ENCODE results near the gene KIF26A.
"Not testable (repeated sequence)": the region's sequence is repeated elsewhere in the genome, so short reads cannot be mapped to it uniquely, and the experiment has no call there.

Gene KIF26A

GRCh38 chr14:104209071-104209470 is 70.7 kb downstream of the KIF26A start:
- DNase-seq (ENCODE audit: low spot score), result not testable (repeated sequence)

DNA sequence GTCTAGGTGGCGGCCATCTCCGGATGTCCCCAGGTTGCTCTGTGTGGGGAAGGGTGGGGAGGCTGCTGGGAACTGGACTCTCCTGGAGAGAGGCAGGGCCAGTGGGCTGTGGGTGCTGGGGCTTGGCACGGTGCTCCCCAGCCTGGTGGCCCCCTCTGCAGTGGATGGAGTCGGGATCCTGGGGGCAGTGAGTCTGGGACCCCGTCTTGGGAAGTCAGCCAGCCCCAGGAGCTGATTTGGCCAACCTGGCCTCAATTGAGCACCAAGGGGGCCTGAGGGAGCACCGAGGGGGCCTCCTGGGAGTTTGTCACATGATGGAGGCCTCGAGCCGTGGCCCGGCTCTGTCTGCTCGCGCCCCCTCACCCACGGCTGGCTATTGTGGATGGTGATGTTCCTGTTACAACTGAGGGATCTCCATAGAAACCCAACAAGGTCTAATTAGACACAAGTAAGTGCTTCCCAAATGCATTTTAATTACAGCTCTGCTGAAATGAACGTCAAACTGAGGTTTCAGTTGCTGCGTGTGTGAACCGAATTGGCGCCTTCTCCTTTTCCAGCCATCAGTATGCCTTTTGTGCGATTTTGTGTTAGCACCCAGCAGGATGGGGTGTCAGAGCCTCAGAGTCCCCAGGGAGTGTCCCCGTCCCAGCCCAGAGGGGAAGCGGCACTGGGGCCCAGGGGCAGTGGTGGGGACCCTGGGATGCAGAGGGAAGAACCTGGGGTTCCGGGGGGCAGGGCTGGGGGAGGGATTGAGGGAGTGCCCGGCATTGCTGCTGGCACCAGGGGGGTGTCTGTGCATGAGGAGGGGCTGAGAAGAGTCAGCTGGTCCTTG is 71.8 kb downstream of the KIF26A start:
- DNase-seq (ENCODE audit: low spot score), result no peak

GRCh38 chr14:104210817-104211195 is 72.4 kb downstream of the KIF26A start:
- DNase-seq (ENCODE audit: low spot score), result no peak

GRCh38 chr14:104211215-104211614 is 72.8 kb downstream of the KIF26A start:
- DNase-seq (ENCODE audit: low spot score), result no peak

DNA sequence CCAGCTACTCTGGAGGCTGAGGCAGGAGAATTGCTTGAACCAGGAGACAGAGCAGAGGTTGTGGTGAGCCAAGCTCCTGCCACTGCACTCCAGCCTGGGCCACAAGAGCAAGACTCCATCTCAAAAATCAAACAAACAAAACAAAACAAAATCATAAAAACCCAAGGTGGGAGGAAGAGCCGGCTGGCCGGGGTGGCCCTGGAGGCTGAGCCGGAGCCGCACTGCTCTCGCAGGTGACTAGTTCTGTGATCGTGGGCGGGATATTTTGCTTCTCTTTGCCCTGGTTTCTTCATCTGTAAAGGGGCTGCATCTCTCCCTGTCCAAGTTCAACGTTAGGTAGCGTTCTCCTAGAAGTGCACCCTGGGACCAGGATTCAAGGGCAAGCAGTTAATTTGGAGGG is 73.4 kb downstream of the KIF26A start:
- DNase-seq (ENCODE audit: low spot score), result no peak

DNA sequence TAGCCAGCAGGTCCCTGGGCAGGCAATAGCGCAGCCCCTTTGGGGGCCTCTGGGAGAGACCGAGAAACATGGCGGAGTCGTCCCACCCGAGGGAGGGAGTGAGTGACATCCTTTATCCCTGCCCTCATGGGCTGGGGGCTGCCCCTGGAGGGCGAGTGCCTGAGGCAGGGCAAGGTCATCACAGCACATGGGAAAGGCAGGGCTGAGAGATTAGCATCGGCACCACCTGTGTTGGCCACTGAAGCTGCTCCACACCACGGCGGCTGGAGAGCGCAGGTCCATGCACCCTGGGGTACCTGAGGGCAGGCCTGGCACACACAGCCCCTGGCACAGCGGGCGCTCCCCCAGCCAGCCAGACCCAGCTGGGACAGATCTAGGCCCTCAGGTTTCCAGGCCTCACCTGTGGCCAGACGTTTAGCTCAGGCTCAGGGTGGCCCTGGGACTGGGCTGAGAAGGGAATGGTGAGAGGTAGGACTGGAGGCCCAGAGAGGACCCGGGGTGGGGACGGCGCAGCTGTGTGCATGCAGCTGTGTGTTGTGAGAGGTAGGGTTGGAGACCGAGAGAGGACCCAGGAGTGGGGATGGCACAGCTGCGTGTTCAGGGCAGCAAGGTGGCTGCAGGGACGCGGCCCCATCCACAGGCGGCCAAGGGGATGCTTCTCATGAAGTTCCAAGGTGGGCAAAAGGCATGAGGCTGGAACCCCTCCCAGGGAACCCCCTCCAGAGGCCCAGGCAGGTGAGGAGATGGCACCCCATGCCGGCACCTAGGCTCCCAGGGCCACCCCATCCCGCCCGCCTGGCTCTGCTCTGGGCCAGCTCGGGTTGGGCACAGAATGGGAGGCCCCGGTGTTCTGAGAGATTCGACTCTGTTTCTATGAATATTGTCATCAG is 74.1 kb downstream of the KIF26A start:
- no peak for DNase-seq (ENCODE audit: low spot score)

DNA sequence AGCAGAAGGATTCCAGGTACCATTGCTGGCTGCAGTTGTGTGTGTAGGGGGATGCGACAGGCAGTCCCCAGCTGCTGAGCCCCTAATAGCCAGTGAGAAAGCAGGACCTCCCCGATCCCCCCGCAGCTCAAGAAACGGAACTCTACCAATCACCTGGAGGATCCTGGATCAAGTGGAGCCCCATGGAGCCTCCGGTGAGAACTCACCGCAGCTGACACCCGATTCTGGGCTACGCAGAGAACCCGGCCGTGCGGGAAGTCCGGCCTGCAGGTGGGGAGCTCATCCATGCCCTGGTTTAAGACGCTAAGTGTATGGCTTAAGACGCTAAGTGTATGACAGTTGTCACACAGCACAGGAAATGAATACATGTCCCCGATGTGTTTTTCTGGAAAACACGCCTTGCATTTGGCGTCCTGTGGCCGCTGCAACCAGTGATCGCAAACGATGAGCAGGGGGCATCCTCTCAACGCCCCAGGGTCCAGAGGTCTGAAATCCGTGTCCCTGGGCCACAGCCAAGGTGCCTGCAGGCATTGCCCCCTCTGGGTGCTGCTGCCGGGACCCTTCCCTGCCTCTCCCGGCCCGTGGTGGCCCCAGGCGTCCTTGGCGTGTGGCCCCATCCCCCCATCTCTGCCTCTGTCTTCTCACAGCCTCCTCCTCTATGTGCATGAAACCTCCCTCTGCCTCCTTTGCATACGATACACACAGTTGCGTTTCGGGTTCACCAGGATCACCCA is 75.1 kb downstream of the KIF26A start:
- no peak for DNase-seq (ENCODE audit: low spot score)

GRCh38 chr14:104214431-104215218 is 76.2 kb downstream of the KIF26A start:
- no peak for DNase-seq (ENCODE audit: low spot score)

GRCh38 chr14:104215706-104216334 is 77.4 kb downstream of the KIF26A start:
- DNase-seq (ENCODE audit: low spot score), result no peak

GRCh38 chr14:104216457-104216856 is 78.1 kb downstream of the KIF26A start:
- no peak for DNase-seq (ENCODE audit: low spot score)

- no peak for DNase-seq (ENCODE audit: low spot score)
Measured at GRCh38 chr14:104217486-104218360, 79.3 kb downstream of the KIF26A start.

DNA sequence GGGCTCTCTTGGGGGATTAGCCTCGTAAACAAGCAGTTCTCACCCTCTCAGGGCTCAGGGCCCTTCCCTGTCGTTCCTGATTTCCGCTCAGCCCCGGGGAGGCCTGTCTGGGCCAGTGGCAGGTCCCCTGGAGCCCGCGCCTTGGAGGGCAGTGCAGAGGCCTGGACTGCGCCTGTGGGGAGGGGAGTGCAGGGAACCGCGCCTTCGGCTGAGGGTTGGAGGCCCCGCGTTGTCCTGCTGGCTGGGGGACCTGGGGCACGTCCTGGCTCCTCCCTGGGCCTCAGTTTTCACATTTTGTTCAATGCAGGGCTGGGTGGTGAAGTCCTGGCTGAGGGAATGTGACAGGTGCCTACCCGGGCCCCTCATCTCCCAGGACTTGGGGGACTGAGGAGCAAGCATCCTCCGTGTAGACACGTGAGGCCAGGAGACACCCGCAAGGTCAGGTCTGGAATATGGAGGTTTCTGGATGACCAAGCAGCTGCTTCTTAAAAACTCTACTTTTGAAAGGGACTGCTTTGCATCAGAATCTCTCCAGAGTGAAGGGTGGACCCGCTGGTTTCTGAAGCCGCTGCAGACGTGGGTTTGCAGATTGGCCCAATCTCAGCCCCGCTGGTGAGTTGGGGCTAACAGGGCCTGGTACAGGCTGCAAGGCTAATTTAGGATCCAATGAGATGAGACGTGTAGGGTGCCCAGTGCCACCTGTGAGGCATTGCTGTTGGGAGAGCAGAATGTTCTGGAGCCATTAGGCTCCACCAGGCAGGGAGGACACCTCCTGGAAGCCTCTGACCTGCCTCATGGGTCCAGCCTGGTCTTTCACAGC is 80.2 kb downstream of the KIF26A start:
- no peak for DNase-seq (ENCODE audit: low spot score)

- DNase-seq (ENCODE audit: low spot score), result no peak
Measured at GRCh38 chr14:104219731-104220214, 81.4 kb downstream of the KIF26A start.

DNA sequence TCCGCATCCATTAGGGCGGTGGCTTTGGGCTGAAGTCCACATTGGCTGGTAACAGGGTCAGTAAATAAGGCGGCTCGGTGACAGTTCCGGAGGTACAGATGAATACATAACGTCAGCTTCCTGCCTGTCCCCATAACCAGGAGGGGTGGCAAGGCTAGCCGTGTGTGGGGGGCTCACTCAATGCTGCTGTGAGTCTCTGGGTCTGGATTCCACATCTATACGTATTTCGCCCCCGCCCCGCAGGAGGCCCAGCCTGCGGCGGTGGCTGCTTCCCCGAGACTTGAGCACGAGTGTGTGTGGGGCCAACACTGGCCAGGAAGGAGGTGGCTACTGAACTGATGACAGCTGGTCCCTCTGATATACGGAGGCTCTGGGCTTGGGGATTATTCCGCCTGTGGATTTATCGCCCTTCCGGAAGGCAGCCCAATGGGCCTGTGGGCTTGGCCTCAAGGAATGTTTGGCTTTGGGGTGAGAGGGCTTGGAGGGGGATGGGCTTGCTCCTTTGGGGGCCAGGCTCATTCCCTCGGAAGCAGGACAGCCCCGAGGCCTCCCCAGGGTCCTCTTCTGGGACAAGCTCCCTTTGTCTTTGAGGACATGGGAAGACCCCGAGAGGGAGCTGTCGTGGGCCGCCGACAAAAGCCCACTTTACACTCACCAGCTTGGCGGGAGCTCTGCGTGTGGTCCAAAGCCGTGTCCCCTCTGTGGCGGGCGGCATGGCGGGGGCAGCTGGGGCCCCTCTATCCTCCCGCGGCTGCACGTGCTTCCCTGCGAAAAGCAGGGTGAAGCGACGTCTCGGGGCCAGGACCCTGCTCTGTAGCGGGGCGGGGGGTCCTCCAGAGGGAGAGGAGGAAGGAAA is 82.1 kb downstream of the KIF26A start:
- DNase-seq (ENCODE audit: low spot score), result no peak

GRCh38 chr14:104221071-104221625 is 82.8 kb downstream of the KIF26A start:
- no peak for DNase-seq (ENCODE audit: low spot score)

- no peak for DNase-seq (ENCODE audit: low spot score)
Measured at GRCh38 chr14:104221636-104222369, 83.4 kb downstream of the KIF26A start.
